Measurements from ENCODE around the gene STOML1. TPM values are rescaled to one million over a fixed set of nuclear protein-coding genes. Genes with fewer than 3 reads are reported as not detected.

Gene STOML1
- total RNA-seq, 4 donors from 2014 or later, result 0.75 to 14.6 (median 4.5) TPM

DNA sequence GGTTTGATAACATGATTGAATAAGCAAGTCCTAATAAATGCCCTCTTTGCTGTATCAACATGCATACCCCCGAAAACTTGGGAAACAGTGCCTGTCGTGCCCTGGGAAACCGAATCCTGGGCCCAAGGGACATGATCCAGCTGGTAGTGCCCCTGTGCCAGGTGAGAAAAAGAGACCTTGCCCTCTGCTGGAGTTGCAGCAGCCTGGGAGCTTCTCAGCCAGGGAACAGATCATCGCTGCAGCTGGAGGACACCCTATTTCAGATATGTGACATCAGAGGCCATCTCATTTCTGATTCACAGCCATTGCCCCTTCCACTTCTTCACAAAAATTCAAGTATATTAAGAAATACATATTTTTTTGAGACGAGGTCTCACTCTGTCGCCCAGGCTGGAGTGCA lies 32.3 kb downstream of the STOML1 start:
- Histone ChIP-seq H3K4me1 (peaks cover 0 to 2% (median under 1%) of the 10 kb centered on the region in 4 donors), H3K27me3 (peaks cover 5% of the 10 kb centered on the region), H3K36me3 (no peaks in the 10 kb centered on the region), H3K9me3 (no peaks in the 10 kb centered on the region), H3K27ac (no peak overlapping the region), H3K4me3 (no peak overlapping the region)
- TF ChIP-seq POLR2A (IDR thresholded peaks at IDR 0.05) (no peak), POLR2AphosphoS5 (IDR thresholded peaks at IDR 0.05) (no peak), EP300 (IDR thresholded peaks at IDR 0.05; ENCODE audit: low read depth) (no peak)
- TF ChIP-seq, protein P1, sequence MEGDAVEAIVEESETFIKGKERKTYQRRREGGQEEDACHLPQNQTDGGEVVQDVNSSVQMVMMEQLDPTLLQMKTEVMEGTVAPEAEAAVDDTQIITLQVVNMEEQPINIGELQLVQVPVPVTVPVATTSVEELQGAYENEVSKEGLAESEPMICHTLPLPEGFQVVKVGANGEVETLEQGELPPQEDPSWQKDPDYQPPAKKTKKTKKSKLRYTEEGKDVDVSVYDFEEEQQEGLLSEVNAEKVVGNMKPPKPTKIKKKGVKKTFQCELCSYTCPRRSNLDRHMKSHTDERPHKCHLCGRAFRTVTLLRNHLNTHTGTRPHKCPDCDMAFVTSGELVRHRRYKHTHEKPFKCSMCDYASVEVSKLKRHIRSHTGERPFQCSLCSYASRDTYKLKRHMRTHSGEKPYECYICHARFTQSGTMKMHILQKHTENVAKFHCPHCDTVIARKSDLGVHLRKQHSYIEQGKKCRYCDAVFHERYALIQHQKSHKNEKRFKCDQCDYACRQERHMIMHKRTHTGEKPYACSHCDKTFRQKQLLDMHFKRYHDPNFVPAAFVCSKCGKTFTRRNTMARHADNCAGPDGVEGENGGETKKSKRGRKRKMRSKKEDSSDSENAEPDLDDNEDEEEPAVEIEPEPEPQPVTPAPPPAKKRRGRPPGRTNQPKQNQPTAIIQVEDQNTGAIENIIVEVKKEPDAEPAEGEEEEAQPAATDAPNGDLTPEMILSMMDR (IDR thresholded peaks at IDR 0.05), result no peak
- WGBS, 2 donors (ENCODE audit: low coverage in 1 of 2), result 88 to 96% methylated on average over 3 to 6 of the region's 6 CpGs
- intact Hi-C loops (cut with DNase I; ENCODE audit: low total_unique reads) (no loop called here), in situ Hi-C loops (cut with MboI; ENCODE audit: low pct_ligation_motif_present in 1 of 4, low pct_unique_long_range_greater_than_20kb in 1 of 4, low sequenced_read_pairs in 3 of 4) (loop anchor here in 1 of 4 donors (10.0 to 25.0 kb wide), 2 partner anchors 65 to 352 kb away; no protein-coding TSS in a partner anchor)
- no peak for DNase-seq

DNA sequence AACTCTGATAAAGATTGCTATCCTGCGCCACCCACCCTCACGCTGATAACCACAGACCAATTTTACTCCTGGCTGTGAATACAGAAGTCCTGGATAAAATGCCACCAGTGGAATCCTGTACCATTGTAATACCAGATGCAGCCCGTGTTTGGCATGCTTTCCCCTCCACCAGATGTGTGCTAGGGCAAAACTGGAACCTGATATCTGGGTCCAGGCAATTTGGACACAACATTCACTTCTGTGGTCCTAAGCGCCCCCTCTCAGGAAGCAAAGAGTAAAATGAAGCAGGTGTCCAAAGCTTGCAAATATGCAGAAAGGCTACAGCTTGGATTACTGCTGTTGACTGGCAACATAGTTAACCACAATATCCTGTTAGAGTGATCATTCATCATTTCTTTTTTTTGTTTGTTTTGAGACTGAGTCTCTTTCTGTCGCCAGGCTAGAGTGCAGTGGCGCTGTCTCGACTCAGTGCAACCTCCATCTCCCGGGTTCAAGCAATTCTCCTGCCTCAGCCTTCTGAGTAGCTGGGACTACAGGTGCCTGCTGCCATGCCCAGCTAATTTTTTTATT lies 33.0 kb downstream of the STOML1 start:
- no peak for DNase-seq
- TF ChIP-seq POLR2A (IDR thresholded peaks at IDR 0.05) (no peak), POLR2AphosphoS5 (IDR thresholded peaks at IDR 0.05) (no peak), EP300 (IDR thresholded peaks at IDR 0.05; ENCODE audit: low read depth) (no peak)
- TF ChIP-seq, protein P1 (IDR thresholded peaks at IDR 0.05), result no peak

DNA sequence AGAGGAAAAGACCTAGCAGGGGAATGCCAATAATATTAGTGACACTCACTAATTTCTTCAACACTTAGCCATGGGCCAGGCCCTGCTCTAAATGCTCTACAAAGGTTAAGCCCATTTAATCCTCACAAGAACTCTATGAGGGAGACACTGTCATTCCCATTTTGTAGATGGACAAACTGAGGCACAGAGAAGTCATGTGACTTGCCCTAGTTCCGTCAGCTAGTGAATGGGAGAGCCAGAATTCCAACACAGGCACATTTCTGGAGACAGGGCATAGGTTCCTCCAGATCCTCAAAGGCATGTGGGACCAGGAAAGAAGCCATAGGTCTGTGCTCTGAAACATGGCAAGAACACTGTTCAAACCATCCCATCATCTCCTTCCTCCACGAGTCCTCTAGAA lies 34.3 kb downstream of the STOML1 start:
- Histone ChIP-seq H3K27ac (no peak overlapping the region), H3K36me3 (no peaks in the 10 kb centered on the region), H3K4me1 (no peaks in the 10 kb centered on the region), H3K27me3 (no peaks in the 10 kb centered on the region), H3K4me3 (no peak overlapping the region), H3K9me3 (no peaks in the 10 kb centered on the region)
- no peak for TF ChIP-seq POLR2A (IDR thresholded peaks at IDR 0.05)
- no peak for TF ChIP-seq POLR2AphosphoS5 (IDR thresholded peaks at IDR 0.05)
- no peak for TF ChIP-seq EP300 (IDR thresholded peaks at IDR 0.05; ENCODE audit: low read depth)
- TF ChIP-seq, protein P1 (IDR thresholded peaks at IDR 0.05), result no peak
- in situ Hi-C loops (cut with MboI; ENCODE audit: low pct_ligation_motif_present in 1 of 4, low pct_unique_long_range_greater_than_20kb in 1 of 4, low sequenced_read_pairs in 3 of 4), result loop anchor here in 1 of 4 donors (25.0 kb wide), 1 partner anchor 355 kb away; no protein-coding TSS in a partner anchor
- 81% methylated on average over 2 of the region's 2 CpGs; no CpG with 5 or more reads in 1 of the 2 donors for WGBS, 2 donors (ENCODE audit: low coverage in 1 of 2)
- no peak for DNase-seq
- intact Hi-C loops (cut with DNase I; ENCODE audit: low total_unique reads), result no loop called here

More for the DNA sequence above, 33.0 kb downstream of the STOML1 start:
- peaks cover 5% of the 10 kb centered on the region for H3K27me3 ChIP-seq
- in situ Hi-C loops (cut with MboI; ENCODE audit: low pct_ligation_motif_present in 1 of 4, low pct_unique_long_range_greater_than_20kb in 1 of 4, low sequenced_read_pairs in 3 of 4) (loop anchor here in 1 of 4 donors (25.0 kb wide), 1 partner anchor 353 kb away; no protein-coding TSS in a partner anchor), intact Hi-C loops (cut with DNase I; ENCODE audit: low total_unique reads) (no loop called here)
- H3K27ac ChIP-seq, result no peak overlapping the region
- no peaks in the 10 kb centered on the region for H3K4me1 ChIP-seq
- no peak overlapping the region for H3K4me3 ChIP-seq
- WGBS, 2 donors (ENCODE audit: low coverage in 1 of 2), result 36% methylated on average over 7 to 8 of the region's 8 CpGs
- H3K9me3 ChIP-seq, result no peaks in the 10 kb centered on the region
- no peaks in the 10 kb centered on the region for H3K36me3 ChIP-seq

DNA sequence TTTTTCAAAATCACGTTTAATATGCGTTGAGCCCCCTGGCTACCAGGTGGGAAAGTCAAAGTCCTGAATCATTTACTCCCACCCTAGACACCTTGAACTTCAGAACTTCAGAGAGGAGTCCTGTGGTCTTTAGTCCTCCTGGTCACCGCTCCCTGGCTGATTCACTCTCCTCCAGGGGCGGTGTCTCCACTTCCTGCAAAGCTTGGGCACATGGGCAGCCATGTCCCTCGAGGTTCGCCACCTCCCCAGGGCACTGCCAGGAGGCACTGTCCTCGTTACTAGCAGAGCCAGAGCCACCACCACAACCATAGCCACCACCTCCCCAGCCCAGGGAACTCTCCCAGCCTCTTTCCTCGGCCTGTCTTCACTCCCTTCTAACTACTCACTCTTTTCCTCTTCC lies 34.8 kb downstream of the STOML1 start:
- no peaks in the 10 kb centered on the region for H3K9me3 ChIP-seq
- peaks cover 0 to 2% (median 0%) of the 10 kb centered on the region in 4 donors for H3K4me1 ChIP-seq
- 80 to 86% methylated on average over 2 to 8 of the region's 8 CpGs for WGBS, 2 donors (ENCODE audit: low coverage in 1 of 2)
- H3K4me3 ChIP-seq, result no peak overlapping the region
- no peaks in the 10 kb centered on the region for H3K27me3 ChIP-seq
- in situ Hi-C loops (cut with MboI; ENCODE audit: low pct_ligation_motif_present in 1 of 4, low pct_unique_long_range_greater_than_20kb in 1 of 4, low sequenced_read_pairs in 3 of 4) (loop anchor here in 1 of 4 donors (25.0 kb wide), 1 partner anchor 355 kb away; no protein-coding TSS in a partner anchor), intact Hi-C loops (cut with DNase I; ENCODE audit: low total_unique reads) (no loop called here)
- TF ChIP-seq, protein P1 (IDR thresholded peaks at IDR 0.05), result no peak
- TF ChIP-seq EP300 (IDR thresholded peaks at IDR 0.05; ENCODE audit: low read depth) (no peak), POLR2AphosphoS5 (IDR thresholded peaks at IDR 0.05) (no peak), POLR2A (IDR thresholded peaks at IDR 0.05) (no peak)
- H3K27ac ChIP-seq, result no peak overlapping the region
- H3K36me3 ChIP-seq, result no peaks in the 10 kb centered on the region
- DNase-seq, result no peak
